ENCODE measurements around the gene SHC1.
"Not testable (repeated sequence)": the region's sequence is repeated elsewhere in the genome, so short reads cannot be mapped to it uniquely, and the experiment has no call there.

The SHC1 gene

GRCh38 chr1:154990276-154990675, 19.7 kb upstream of the SHC1 start:
- no peak for TF ChIP-seq CTCF (conservative IDR thresholded peaks at IDR 0.05)

GRCh38 chr1:154989195-154989860, 18.8 kb upstream of the SHC1 start:
- no peak for TF ChIP-seq CTCF (conservative IDR thresholded peaks at IDR 0.05)
- no peak overlapping the region for H3K27ac ChIP-seq

More at GRCh38 chr1:154990276-154990675, 19.7 kb upstream of the SHC1 start:
- no peak overlapping the region for H3K27ac ChIP-seq

GRCh38 chr1:154988058-154988954, 17.8 kb upstream of the SHC1 start:
- no peak overlapping the region for H3K27ac ChIP-seq
- TF ChIP-seq CTCF (conservative IDR thresholded peaks at IDR 0.05), result no peak

GRCh38 chr1:154987326-154987725, 16.8 kb upstream of the SHC1 start:
- no peak overlapping the region for H3K27ac ChIP-seq

GRCh38 chr1:154986736-154987135, 16.2 kb upstream of the SHC1 start:
- not testable (repeated sequence) for H3K27ac ChIP-seq

More at GRCh38 chr1:154987326-154987725, 16.8 kb upstream of the SHC1 start:
- no peak for TF ChIP-seq CTCF (conservative IDR thresholded peaks at IDR 0.05)

GRCh38 chr1:154983776-154984466, 13.4 kb upstream of the SHC1 start:
- H3K27ac ChIP-seq, result peak overlapping the region; percentile 78
- TF ChIP-seq CTCF (conservative IDR thresholded peaks at IDR 0.05), result no peak; the same call in 1 of the 2 replicates

- no peak for TF ChIP-seq CTCF (conservative IDR thresholded peaks at IDR 0.05)
- H3K27ac ChIP-seq, result peak within 1 kb of the TSS; percentile 78
Measured at GRCh38 chr1:154982897-154983648, 12.5 kb upstream of the SHC1 start, which contains the start of gene FLAD1. Gene FLAD1, plus strand, starts transcription at chr1:154983344. Its CDS starts 351 bp downstream, at chr1:154983695.

Data from VCaP (cell line).